ENCODE results near the gene RABGAP1.

RABGAP1 gene

GRCh38 chr9:123087359-123087888, 146.6 kb downstream of the RABGAP1 start:
- no peak for DNase-seq

DNA sequence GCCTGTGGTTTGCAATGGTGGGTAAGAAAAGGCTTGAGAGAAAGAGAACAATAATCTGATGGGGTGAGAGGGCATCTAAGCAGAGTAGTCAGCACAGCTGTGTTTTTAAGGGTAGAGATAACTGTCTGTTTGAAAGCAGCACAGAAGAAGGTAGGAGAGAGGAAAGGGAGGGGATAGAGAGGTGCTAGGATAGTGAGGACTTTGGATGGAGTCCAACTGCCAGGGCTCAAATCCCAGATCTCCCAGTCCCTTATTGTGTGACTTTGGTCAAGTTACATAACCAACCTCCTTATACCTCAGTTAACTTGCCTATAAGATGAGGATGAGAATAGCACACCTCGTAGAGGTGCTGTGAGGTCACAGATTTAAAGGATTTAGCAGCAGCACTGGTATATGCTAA, 148.2 kb downstream of the RABGAP1 start:
- no peak for DNase-seq

DNA sequence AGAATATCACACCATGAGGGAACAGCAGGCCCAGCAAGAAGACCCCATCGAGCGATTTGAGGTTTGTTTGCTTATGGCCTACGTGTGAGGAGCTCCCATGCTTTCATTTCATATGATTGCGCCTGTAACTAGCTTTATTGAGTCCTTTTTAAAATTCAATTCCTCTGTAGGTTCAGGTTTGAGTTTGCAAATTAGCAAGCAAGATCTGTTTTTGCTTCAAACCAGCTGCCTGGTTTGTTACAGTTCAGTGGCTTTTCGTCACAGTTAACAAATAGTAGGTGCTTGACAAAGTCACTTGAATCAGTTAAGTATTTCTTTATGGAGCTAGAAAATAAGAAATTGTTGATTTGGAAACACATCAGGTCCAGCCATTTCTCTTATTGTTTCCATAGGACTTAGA, 149.0 kb downstream of the RABGAP1 start:
- DNase-seq, result peak; percentile 2 to 59

- DNase-seq, result no peak
These were observed 149.5 kb downstream of the RABGAP1 start for GRCh38 chr9:123090198-123090896.

DNA sequence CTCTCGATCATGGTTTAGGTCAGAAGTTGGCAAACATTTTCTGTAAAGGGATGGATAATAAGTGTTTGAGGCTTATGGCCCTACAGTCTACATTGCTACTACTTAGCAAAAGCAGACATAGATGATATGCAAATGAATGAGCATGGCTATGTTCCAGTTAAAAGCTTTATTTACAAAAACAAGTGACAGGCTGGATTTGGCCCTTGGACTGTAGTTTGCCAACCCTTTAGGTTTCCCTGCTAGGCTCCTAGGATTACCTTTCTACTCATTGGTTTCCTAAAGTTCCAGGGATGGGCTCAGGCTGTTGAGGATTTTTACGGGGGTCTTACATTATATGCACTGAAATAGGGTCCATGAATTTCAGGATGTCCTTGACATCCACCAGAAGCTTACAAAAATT, 150.1 kb downstream of the RABGAP1 start:
- DNase-seq, result peak; percentile 2 to 23

DNA sequence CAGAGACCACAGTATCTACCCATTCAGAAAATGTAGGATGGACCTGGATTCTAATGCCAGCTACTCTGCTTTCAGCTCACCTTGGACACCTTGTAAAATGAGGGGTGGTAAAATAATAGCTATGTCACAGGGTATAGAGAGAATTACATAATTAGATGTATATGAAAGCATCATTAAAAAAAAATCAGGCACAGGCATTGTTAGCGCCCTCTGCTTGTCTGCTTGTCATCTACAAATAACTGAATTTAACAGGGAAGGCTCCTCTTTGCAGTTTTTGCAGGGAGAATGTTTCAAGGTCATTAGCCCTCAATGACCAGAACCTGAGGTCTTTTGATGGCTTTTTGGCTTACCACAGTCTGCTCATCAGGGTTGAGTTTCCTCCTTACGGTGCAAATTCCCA, 150.6 kb downstream of the RABGAP1 start:
- no peak for DNase-seq

GRCh38 chr9:123093141-123093540, 152.3 kb downstream of the RABGAP1 start:
- no peak for DNase-seq

GRCh38 chr9:123096987-123097386, 156.2 kb downstream of the RABGAP1 start:
- DNase-seq, result no peak

DNA sequence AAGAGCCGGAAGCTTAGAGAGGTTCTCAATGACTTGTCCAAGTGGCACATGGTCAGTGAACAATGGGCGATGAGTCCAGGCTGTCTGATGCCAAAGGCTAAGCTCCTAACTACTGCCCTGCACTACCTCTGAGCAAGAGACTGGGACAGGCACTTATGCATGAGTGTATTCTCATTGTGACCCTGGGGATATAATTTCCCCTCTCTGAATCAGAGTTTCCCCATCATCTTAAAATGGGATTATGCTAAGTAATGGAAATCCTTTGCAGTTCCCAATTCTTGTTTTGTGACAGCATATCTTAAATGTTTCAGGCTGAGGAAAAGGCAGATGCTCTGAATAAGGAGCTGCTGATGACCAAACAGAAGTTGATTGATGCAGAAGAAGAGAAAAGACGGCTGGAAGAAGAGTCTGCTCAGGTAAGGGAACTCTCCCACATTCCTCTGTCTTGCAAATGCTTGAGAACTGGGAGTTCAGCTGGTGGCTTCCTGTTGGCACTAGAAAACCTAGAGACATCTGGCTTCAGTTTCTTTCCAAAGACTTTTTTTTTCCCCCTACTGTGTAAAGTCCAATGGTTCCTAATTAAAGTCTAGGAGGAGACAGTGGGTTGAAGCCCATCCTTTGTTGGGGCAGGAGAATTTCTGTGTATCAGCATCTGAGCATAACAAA, 156.7 kb downstream of the RABGAP1 start:
- no peak for DNase-seq

DNA sequence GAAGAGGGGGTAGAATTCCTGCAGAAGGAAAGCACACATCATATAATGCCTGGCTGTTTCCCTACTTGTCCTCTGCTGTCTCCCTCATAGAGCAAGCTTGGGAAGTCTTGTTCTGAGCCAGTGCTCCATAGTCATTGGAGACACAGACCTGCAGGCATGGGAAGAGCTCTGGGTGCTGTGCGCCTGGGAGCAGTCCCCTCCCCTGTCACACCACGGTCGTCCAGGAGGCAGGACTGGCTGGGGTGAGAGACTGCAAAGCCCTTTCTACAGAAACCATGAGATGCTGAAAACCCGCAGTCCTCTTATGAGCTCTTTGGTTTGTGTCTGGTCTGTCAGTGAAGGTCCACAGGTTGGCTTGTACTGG, 157.3 kb downstream of the RABGAP1 start:
- DNase-seq, result no peak

DNA sequence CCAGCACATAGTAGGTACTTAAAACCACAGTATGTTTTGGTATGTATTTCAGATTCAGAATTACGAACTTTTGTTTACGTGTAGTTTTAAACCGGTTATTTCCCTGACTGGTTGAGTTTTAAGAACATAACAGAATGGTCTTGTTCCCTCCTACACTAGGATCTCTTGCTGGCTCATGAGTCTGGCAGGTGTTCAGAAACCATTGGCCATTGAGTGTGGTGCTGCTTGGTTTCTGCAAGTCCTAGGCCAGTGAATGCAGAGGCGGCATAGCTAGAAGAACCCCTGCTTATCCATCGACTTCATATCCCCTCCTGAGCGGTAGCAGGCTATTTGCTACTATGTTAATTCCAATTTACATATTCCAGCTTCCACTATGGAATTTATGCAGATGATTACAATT, 158.2 kb downstream of the RABGAP1 start:
- no peak for DNase-seq

GRCh38 chr9:123099548-123099947, 158.7 kb downstream of the RABGAP1 start:
- DNase-seq, result no peak

DNA sequence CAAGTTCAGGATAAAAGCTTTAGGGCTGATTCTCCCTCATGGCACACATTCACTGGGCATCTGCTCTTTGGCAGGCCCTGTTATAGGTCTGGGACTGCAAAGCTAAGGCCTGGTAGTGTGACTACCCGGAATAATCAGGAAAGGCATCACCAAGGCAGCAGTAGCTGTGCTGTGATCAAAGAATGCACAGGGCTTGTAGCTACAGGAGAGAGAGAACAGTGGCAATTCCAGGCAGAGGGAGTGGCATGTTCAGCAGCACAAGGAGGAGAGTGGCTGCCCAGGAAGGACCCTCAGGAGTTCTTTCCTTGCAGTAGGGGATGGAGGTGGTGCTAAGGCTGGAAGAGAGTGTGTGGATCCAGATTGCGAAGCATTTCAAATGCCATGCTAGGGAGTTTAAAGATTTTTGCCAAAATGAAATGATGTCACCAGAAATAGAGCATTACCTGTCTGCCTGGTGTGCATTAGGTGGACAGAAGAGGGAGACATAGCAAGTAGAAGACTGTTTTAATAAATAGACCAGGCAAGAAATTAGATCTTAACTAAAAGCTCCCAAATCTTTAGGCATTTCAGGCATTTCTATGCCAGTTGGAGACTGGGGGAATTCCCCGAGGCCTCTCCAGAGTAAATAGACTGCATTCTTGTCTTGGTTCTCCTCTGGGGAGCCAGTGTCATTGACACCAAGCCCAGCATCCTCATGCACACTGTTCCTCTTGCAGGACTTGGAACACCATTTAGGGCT, 161.7 kb downstream of the RABGAP1 start:
- DNase-seq, result no peak

- no peak for DNase-seq
These were observed 164.0 kb downstream of the RABGAP1 start for GRCh38 chr9:123104807-123105206.

DNA sequence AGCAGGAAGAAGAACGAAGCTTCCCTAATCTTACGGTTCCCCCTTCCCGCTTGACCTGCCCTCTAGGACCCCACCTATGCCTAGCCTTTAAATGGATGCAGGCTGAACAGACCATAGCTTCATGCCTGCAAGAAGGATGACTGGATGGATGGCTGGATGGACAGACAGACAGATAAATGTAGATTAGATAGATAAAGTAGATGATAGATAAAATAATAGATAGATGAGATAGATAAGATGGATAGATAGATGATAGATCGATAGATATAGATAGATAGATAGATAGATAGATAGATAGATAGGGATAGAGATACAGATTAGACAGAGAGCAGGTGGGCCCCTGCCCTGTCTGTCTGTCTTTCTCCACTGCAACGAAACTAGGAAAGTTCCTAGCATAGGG, 164.7 kb downstream of the RABGAP1 start:
- no peak for DNase-seq

DNA sequence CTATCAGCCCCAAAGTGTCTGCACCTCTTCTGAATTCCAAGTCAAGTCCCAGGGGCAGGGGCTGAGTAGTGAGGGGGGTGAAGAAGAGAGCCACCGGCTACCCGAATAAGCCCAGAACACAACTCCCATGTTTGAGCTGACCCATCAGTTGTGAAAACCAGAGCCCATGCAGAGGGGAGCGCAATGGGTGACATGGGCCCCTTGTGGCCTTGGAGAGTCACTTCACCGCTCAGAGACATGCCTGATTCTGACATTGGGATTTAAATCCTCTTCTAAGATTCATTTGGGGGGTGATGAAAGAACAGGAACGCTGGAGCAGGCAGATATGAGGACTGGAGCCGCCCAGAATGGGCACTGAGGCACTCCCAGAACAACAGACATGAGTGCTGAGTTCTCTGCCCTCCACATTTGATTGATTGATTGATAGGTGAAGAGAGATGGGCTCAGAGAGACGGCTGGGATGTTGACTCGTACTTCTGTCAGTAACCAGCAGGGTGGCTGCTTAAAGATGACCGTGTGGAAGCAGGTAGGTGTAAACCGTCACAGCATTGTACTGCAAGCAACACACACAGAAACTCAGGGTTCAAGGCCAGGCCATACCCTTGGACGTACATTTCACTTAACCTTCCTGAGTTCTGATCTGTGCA, 166.9 kb downstream of the RABGAP1 start:
- no peak for DNase-seq

DNA sequence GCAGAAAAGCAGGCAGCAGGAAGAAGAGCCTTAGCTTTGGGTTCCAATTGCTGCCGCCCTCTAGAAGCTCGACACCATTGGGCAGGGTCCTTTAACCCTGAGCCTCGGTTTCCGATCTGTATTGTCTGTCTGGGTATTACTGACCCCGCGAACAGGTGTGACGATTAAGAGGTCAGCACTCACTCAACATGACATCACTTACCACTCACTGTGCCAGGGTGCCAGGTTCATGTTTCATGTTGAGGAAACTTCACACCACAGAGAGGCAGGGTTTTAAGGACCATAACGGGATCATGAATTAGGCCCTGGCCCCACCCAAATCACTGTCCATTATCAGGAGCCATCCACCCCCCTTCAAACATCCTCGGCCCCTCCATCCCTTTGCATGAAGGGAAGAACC, 168.2 kb downstream of the RABGAP1 start:
- DNase-seq, result no peak

DNA sequence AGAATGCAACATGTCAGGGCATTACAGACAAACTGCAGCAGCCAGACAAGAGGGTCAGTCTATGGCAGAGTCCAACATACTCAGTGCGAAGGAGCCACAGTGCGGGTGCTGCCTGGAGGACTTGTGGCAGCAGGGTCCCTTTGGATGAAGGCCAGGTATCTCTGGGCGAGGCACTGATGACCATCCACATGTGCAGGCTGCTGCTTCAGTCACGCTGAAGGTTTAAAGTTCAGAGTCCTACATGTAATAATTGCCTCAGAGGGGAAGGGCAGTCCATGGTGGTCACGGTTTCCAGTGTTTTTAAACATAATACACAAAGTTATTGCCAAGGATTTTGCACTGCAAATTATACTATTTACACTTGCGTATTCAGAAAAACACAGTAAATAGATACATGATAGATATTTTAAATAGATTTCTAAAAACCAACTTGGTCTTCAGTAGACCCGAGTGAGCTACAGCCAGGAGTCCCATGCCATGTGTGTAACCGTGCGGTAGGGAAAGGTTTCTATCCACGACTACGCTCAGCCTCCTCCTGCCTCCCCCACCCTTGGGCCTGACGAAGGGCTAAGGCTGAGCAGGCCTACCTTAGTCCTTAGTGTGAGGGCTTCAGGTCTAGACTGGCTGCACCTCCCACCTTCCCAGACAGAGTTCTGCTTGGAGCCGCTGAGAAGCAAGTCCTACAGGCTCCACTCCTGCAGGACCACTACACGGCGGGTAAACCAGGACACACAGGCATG, 168.9 kb downstream of the RABGAP1 start:
- DNase-seq, result no peak

DNA sequence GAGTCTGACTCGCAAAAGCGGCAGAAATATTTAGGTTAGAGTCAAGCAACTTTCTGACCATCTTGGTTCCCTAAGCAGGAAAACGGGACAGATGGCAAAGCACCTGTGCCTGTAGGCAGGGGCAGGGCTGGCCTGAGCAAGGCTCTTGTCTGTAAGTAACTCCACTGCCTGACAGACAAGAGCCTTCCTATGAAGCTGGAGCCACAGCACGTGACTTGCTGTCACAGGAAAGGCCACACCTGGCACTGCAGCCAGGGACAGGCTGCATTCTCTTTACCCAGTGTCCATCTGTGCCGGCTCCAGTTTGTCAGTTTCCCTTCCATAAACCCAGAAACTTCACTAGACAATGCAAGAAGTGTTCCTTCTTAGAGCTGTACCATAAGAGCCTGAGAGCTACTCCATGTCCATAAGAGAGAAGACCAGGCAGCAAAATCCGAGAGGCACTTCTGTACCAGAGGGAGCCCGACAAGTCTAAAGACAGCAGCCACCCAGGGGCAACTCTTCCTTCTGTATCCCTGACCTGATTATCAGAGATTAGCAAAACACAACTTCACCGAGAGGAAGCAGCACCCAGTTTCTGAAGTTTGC, 170.7 kb downstream of the RABGAP1 start:
- DNase-seq, result no peak

DNA sequence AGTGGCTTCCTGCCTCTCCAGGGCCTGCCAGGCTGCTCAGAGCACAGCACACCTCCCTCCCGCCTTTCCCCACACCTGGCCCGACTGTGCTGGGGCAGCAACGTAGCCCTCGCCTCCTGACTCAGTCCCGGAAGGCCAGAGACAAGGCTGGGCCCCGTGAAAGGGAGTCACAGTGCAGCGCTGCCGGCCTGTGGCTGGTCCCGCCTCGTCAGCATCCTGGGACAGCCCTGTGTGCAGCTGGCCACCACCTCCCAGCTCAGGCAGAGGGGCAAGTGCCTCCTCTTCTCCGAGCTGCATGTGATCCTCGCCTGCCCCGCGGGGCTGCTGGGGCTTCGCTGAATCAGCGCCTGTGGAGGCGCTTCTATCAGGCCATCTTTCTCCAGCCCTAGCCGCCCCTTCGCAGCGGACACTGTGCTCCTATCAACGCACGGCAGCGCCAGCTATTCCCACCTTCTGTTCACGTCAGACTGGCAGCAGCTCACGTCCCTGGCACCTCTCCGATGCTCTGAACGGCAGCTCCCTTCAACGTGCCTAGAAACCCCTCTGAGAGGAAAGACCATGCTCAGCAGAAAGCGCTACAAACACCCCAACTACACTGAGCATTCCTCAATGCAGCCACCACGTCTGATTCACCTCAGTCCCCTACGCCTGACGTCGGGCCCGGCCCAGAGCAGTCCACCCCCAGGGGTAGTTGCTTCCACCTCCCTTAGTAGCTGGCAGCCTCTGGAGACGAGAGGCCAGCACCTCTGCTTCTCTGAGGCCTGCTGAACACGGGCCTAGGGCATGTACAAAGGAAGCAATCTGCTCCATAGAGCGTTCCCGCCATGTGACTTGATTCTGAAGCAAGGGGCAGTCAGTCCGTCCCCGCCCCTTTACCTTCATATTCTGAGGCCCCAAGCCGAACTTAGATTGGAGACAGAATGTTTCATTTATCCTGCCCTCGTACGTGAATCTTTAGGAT, 171.5 kb downstream of the RABGAP1 start:
- DNase-seq, result no peak

- no peak for DNase-seq
These were observed 172.4 kb downstream of the RABGAP1 start for GRCh38 chr9:123113185-123113584.

Data from NCI-H526 (cell line).